Measurements from ENCODE around the gene ACY1. TPM values are rescaled to one million over a fixed set of nuclear protein-coding genes. Genes with fewer than 3 reads are reported as not detected.
A peak's percentile ranks its signal among the peaks of the same experiment; 100 is the strongest.

Gene ACY1
- total RNA-seq, 1 donor from 2014 or later: 13.2 TPM

GRCh38 chr3:51953445-51953844 is 29.9 kb upstream of the ACY1 start:
- Mint-ChIP-seq H3K9me3 (ENCODE audit: unreplicated experiment) (peaks cover 33% of the 10 kb centered on the region), H3K36me3 (ENCODE audit: unreplicated experiment) (peaks cover 5% of the 10 kb centered on the region), H3K4me3 (ENCODE audit: unreplicated experiment) (no peak overlapping the region), H3K27me3 (ENCODE audit: unreplicated experiment) (peaks cover 27% of the 10 kb centered on the region), H3K4me1 (ENCODE audit: low read depth, unreplicated experiment) (peaks cover 20% of the 10 kb centered on the region), H3K27ac (ENCODE audit: unreplicated experiment) (peak overlapping the region; percentile 10)
- TF ChIP-seq, protein P1, sequence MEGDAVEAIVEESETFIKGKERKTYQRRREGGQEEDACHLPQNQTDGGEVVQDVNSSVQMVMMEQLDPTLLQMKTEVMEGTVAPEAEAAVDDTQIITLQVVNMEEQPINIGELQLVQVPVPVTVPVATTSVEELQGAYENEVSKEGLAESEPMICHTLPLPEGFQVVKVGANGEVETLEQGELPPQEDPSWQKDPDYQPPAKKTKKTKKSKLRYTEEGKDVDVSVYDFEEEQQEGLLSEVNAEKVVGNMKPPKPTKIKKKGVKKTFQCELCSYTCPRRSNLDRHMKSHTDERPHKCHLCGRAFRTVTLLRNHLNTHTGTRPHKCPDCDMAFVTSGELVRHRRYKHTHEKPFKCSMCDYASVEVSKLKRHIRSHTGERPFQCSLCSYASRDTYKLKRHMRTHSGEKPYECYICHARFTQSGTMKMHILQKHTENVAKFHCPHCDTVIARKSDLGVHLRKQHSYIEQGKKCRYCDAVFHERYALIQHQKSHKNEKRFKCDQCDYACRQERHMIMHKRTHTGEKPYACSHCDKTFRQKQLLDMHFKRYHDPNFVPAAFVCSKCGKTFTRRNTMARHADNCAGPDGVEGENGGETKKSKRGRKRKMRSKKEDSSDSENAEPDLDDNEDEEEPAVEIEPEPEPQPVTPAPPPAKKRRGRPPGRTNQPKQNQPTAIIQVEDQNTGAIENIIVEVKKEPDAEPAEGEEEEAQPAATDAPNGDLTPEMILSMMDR (IDR thresholded peaks at IDR 0.05; ENCODE audit: partially characterized antibody, unreplicated experiment): no peak
- no peak for DNase-seq

DNA sequence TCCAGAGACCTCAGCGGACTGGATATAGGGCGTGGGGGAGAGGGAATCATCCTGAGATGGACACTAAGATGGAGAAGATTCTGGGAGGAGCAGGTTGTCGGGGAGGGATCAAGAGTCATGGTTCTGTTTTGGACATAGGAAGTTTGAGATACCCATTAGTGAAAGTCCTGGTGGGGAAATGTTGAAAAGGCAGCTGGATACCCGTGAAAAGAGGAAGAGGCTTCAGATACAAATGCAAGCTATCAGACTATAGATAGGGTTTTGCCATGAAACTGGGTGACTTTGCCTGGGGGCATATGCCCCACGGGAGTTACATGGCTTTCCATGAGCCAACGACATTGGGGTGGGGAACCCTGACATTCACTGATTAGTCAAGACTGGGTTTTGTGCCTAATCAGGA is 29.2 kb upstream of the ACY1 start:
- TF ChIP-seq, protein P1 (IDR thresholded peaks at IDR 0.05; ENCODE audit: partially characterized antibody, unreplicated experiment): no peak
- peaks cover 31% of the 10 kb centered on the region for H3K9me3 Mint-ChIP-seq (ENCODE audit: unreplicated experiment)
- peaks cover 5% of the 10 kb centered on the region for H3K36me3 Mint-ChIP-seq (ENCODE audit: unreplicated experiment)
- peaks cover 20% of the 10 kb centered on the region for H3K4me1 Mint-ChIP-seq (ENCODE audit: low read depth, unreplicated experiment)
- H3K4me3 Mint-ChIP-seq (ENCODE audit: unreplicated experiment): peak overlapping the region; percentile 65
- peak overlapping the region; percentile 59 for H3K27ac Mint-ChIP-seq (ENCODE audit: unreplicated experiment)
- H3K27me3 Mint-ChIP-seq (ENCODE audit: unreplicated experiment): peaks cover 24% of the 10 kb centered on the region
- no peak for DNase-seq

- TF ChIP-seq, protein P1 (IDR thresholded peaks at IDR 0.05; ENCODE audit: partially characterized antibody, unreplicated experiment): no peak
Measured at GRCh38 chr3:51954713-51955112, 28.6 kb upstream of the ACY1 start.

DNA sequence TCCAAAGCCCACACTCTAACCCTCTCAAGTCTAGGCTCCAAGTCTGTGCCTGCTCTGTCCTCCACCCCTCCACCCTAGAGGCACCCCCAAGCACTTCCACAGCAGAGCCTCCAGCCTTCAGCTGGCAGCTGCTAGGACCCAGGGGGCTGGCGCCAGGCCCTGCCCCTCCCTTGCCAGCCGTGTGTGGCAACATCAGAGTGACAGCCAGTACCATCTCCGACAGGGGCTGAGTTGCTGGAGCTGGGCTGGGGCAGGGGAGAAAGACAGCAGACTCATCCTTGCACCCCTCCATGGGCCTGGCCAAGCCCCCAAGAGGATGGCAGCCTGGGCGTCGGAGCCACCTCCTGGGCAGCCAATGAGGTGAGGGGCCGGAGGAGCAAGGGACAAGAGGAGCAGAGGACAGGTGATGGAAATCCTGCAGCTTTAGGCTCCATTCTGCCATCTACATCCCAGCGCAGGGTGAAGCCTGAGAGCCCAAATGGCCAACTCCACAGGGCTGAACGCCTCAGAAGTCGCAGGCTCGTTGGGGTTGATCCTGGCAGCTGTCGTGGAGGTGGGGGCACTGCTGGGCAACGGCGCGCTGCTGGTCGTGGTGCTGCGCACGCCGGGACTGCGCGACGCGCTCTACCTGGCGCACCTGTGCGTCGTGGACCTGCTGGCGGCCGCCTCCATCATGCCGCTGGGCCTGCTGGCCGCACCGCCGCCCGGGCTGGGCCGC is 28.0 kb upstream of the ACY1 start, which contains the start of gene GPR62:
Gene GPR62, plus strand, starts transcription at position 207 of the 718 bp plus-strand sequence. Its CDS starts 272 bp downstream, at position 479.
- Mint-ChIP-seq H3K27ac (ENCODE audit: unreplicated experiment) (peak within 1 kb of the TSS; percentile 33), H3K4me3 (ENCODE audit: unreplicated experiment) (no peak within 1 kb of the TSS), H3K4me1 (ENCODE audit: low read depth, unreplicated experiment) (peaks cover 24% of the 10 kb centered on the region), H3K9me3 (ENCODE audit: unreplicated experiment) (peaks cover 30% of the 10 kb centered on the region), H3K36me3 (ENCODE audit: unreplicated experiment) (peaks cover 5% of the 10 kb centered on the region), H3K27me3 (ENCODE audit: unreplicated experiment) (peaks cover 25% of the 10 kb centered on the region)
- no peak for DNase-seq
- TF ChIP-seq, protein P1 (IDR thresholded peaks at IDR 0.05; ENCODE audit: partially characterized antibody, unreplicated experiment): no peak

More at GRCh38 chr3:51954713-51955112, 28.6 kb upstream of the ACY1 start:
- H3K27me3 Mint-ChIP-seq (ENCODE audit: unreplicated experiment): peaks cover 24% of the 10 kb centered on the region
- H3K4me1 Mint-ChIP-seq (ENCODE audit: low read depth, unreplicated experiment): peaks cover 21% of the 10 kb centered on the region
- no peak overlapping the region for H3K4me3 Mint-ChIP-seq (ENCODE audit: unreplicated experiment)
- DNase-seq: no peak
- H3K9me3 Mint-ChIP-seq (ENCODE audit: unreplicated experiment): peaks cover 31% of the 10 kb centered on the region
- no peak overlapping the region for H3K27ac Mint-ChIP-seq (ENCODE audit: unreplicated experiment)
- peaks cover 5% of the 10 kb centered on the region for H3K36me3 Mint-ChIP-seq (ENCODE audit: unreplicated experiment)

All from glutamatergic neuron (in vitro differentiated cells).